IMR-90 (cell line): Measurements from ENCODE around the gene SEMA4D. TPM values are rescaled to one million over a fixed set of nuclear protein-coding genes. Genes with fewer than 3 reads are reported as not detected.
"Not testable (repeated sequence)": the region's sequence is repeated elsewhere in the genome, so short reads cannot be mapped to it uniquely, and the experiment has no call there.

Experiments used
- ATAC-seq: fragments of 200-7000 bp; cut with Tn5 transposase; 2 replicates; pipeline ENCODE4 v1.9.1; 2020; ENCODE audit warnings: low read depth, mild to moderate bottlenecking, moderate library complexity
- BruUV-seq: library from RNA; stranded (reverse); fragments of 400-500 nt; replicated peaks from 2 replicates; lab custom pipeline; 2021; lab: Mats Ljungman, UMichigan
- CTCF ChIA-PET: fragments of 300-600 bp; formaldehyde crosslinking; extraction: SDS; loops from one replicate; lab custom pipeline; 2021; ENCODE audit warnings: antibody characterized with exemption; lab: Yijun Ruan, JAX
- POLR2A ChIA-PET: fragments of 300-600 bp; sonication (Branson Sonifier 250); formaldehyde crosslinking; loops from one replicate; lab custom pipeline; 2022; ENCODE audit warnings: antibody characterized with exemption; ENCODE audit not compliant: unreplicated experiment; lab: Charles Lee
- DNase-seq: peaks from one replicate; pipeline ENCODE4 v3.0.0; 2013
- H2AFZ ChIP-seq: replicated peaks from 2 replicates; pipeline ENCODE3; 2013; ENCODE audit warnings: low read length, mild to moderate bottlenecking; ENCODE audit not compliant: poor library complexity
- H2AK5ac ChIP-seq: 2 replicates; pipeline ENCODE4 v1.6.1; 2013; ENCODE audit warnings: low read depth, low read length, inconsistent platforms
- H2AK9ac ChIP-seq: replicated peaks from 2 replicates; pipeline ENCODE3; 2013; ENCODE audit warnings: mild to moderate bottlenecking, low read depth, low read length, moderate library complexity; ENCODE audit not compliant: poor library complexity
- H2BK120ac ChIP-seq: 2 replicates; pipeline ENCODE4 v1.6.1; 2013; ENCODE audit warnings: low read depth, low read length, inconsistent platforms
- H2BK15ac ChIP-seq: 3 replicates; pipeline ENCODE4 v1.6.1; 2013; ENCODE audit warnings: low read depth, low read length, inconsistent platforms
- H2BK20ac ChIP-seq: 2 replicates; pipeline ENCODE4 v1.6.1; 2013; ENCODE audit warnings: low read depth, mild to moderate bottlenecking, inconsistent platforms, low read length, moderate library complexity
- H2BK5ac ChIP-seq: 2 replicates; pipeline ENCODE4 v1.6.1; 2013; ENCODE audit warnings: mild to moderate bottlenecking, low read depth, low read length, inconsistent platforms; ENCODE audit not compliant: poor library complexity, severe bottlenecking
- H3K14ac ChIP-seq: replicated peaks from 2 replicates; pipeline ENCODE4 v1.6.1; 2013; ENCODE audit warnings: low read depth, low read length, inconsistent platforms
- H3K18ac ChIP-seq: 2 replicates; pipeline ENCODE4 v1.6.1; 2013; ENCODE audit warnings: low read depth, low read length, control low read depth
- H3K23ac ChIP-seq: 2 replicates; pipeline ENCODE4 v1.6.1; 2013; ENCODE audit warnings: low read depth, low read length, inconsistent platforms
- H3K27ac ChIP-seq: 2 replicates; pipeline ENCODE4 v1.5.1; 2013; ENCODE audit warnings: mild to moderate bottlenecking, control low read depth, low read length; ENCODE audit not compliant: insufficient read depth
- H3K27me3 ChIP-seq: 2 replicates; pipeline ENCODE4 v1.6.1; 2013; ENCODE audit warnings: low read length; ENCODE audit not compliant: control insufficient read depth, insufficient read depth
- H3K36me3 ChIP-seq: 2 replicates; pipeline ENCODE4 v1.6.1; 2013; ENCODE audit warnings: low read length, mixed read lengths; ENCODE audit not compliant: control insufficient read depth, insufficient read depth
- H3K4ac ChIP-seq: 2 replicates; pipeline ENCODE4 v1.6.1; 2013; ENCODE audit warnings: low read depth, low read length, inconsistent platforms
- H3K4me1 ChIP-seq: 2 replicates; pipeline ENCODE4 v1.6.1; 2013; ENCODE audit warnings: low read length, mixed read lengths; ENCODE audit not compliant: control insufficient read depth, insufficient read depth
- H3K4me2 ChIP-seq: 2 replicates; pipeline ENCODE4 v1.6.1; 2013; ENCODE audit warnings: low read depth, mild to moderate bottlenecking, control low read depth, low read length, moderate library complexity
- H3K4me3 ChIP-seq: 2 replicates; pipeline ENCODE4 v1.5.1; 2013; ENCODE audit warnings: low read depth, mild to moderate bottlenecking, control low read depth, low read length, moderate library complexity; ENCODE audit not compliant: insufficient read depth
- H3K56ac ChIP-seq: 2 replicates; pipeline ENCODE4 v1.6.1; 2013; ENCODE audit warnings: low read length, inconsistent platforms; ENCODE audit not compliant: insufficient read depth; ENCODE audit errors: extremely low read depth
- H3K79me1 ChIP-seq, 2 experiments: 2 replicates each; pipeline ENCODE4 v1.6.1; 2013; ENCODE audit warnings: low read length in 2 of 2, inconsistent platforms in 1 of 2, low read depth in 1 of 2
- H3K9ac ChIP-seq: 2 replicates; pipeline ENCODE4 v1.6.1; 2013; ENCODE audit warnings: low read depth, low read length, control low read depth
- H3K9me1 ChIP-seq: 2 replicates; pipeline ENCODE4 v1.6.1; 2013; ENCODE audit warnings: low read length, inconsistent platforms; ENCODE audit not compliant: insufficient read depth
- H3K9me3 ChIP-seq: 2 replicates; pipeline ENCODE4 v1.6.1; 2013; ENCODE audit warnings: low read length; ENCODE audit not compliant: control insufficient read depth, insufficient read depth
- H4K20me1 ChIP-seq: 2 replicates; pipeline ENCODE4 v1.6.1; 2013; ENCODE audit warnings: low read length, inconsistent platforms; ENCODE audit not compliant: insufficient read depth
- H4K5ac ChIP-seq: 2 replicates; pipeline ENCODE4 v1.6.1; 2013; ENCODE audit warnings: mild to moderate bottlenecking, low read depth, low read length, control low read depth
- H4K8ac ChIP-seq, 2 experiments: 2 replicates each; pipeline ENCODE4 v1.6.1; 2013; ENCODE audit warnings: low read depth in 2 of 2, low read length in 2 of 2, control low read depth in 1 of 2, inconsistent platforms in 1 of 2
- H4K91ac ChIP-seq: 2 replicates; pipeline ENCODE4 v1.6.1; 2013; ENCODE audit warnings: low read depth, low read length, inconsistent platforms; ENCODE audit not compliant: insufficient read depth
- WGBS, 2 experiments: methylation state at CpG; one replicate each; pipeline versions ENCODE4 v1.1.5 to v1.1.7; 2013; ENCODE audit warnings: missing lambda C conversion rate in 2 of 2; ENCODE audit not compliant: insufficient read length in 1 of 2; ENCODE audit errors: extremely low coverage in 2 of 2; 5-methylcytosine and 5-hydroxymethylcytosine counted together
- dilution Hi-C: fragments of 300-500 bp; cut with HindIII; formaldehyde crosslinking; loops from one replicate; pipeline ENCODE4 v1.14.3; 2018; ENCODE audit warnings: low sequenced_read_pairs; ENCODE audit not compliant: unreplicated experiment
- in situ Hi-C: fragments of 300-500 bp; cut with MboI; formaldehyde crosslinking; loops from 3 replicates; pipeline ENCODE4 v1.14.3; 2019; ENCODE audit warnings: low sequenced_read_pairs, inconsistent platforms, mixed read lengths
- intact Hi-C: fragments of 100-400 bp; cut with micrococcal nuclease; formaldehyde crosslinking; loops from 2 replicates; pipeline ENCODE4 v1.10.0; 2022
- polyA plus RNA-seq, 3 experiments: library from polyadenylated mRNA; depleted of rRNA; stranded (reverse); fragments of >200 nt; gene quantifications; 2 replicates each; pipeline ENCODE4 v1.2.3, GENCODE V29; 2012; ENCODE audit warnings: low replicate concordance in 1 of 3
- total RNA-seq: library from RNA; depleted of rRNA; stranded (reverse); fragments of >200 nt; gene quantifications from 2 replicates; pipeline ENCODE4 v1.2.3, GENCODE V29; 2012

SEMA4D gene
- total and polyA plus RNA-seq, 2 of the 4 experiments (the other 2 are of a cell fraction) = 0.90 to 1.5 TPM

DNA sequence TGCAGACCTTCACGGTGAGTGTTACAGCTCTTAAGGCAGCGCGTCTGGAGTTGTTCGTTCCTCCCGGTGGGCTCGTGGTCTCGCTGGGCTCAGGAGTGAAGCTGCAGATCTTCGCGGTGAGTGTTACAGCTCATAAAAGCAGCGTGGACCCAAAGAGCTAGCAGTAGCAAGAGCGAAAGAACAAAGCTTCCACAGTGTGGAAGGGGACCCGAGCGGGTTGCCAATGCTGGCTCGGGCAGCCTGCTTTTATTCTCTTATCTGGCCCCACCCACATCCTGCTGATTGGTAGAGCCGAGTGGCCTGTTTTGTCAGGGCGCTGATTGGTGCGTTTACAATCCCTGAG is 18.3 kb downstream of the SEMA4D start:
- in situ Hi-C loops, H2AK9ac ChIP-seq, H3K27me3 ChIP-seq, H3K4me3 ChIP-seq, dilution Hi-C loops, H3K9ac ChIP-seq, H3K4me2 ChIP-seq, ATAC-seq, H4K5ac ChIP-seq, H2BK120ac ChIP-seq, BruUV-seq, H3K9me3 ChIP-seq, H4K8ac ChIP-seq, H3K27ac ChIP-seq, H3K23ac ChIP-seq, POLR2A ChIA-PET, H2BK15ac ChIP-seq, DNase-seq, H2AK5ac ChIP-seq, H4K91ac ChIP-seq, H3K18ac ChIP-seq, H3K4ac ChIP-seq, H2BK20ac ChIP-seq, intact Hi-C loops, H3K36me3 ChIP-seq, H3K14ac ChIP-seq, CTCF ChIA-PET, H2AFZ ChIP-seq, H4K20me1 ChIP-seq, H2BK5ac ChIP-seq, H3K56ac ChIP-seq: not testable (repeated sequence)
- Histone ChIP-seq H3K79me1 (peaks cover 0 to 10% of the 10 kb centered on the region in 2 experiments; a peak in 2 of 4 replicates), H3K9me1 (peaks cover 22% of the 10 kb centered on the region), H3K4me1 (peaks cover 19% of the 10 kb centered on the region)
- WGBS, 2 experiments = 100% methylated on average over 1 of the region's 17 CpGs; no CpG with 5 or more reads in 1 of the 2 experiments
